Measurements from ENCODE around the gene KLK1.

DNA sequence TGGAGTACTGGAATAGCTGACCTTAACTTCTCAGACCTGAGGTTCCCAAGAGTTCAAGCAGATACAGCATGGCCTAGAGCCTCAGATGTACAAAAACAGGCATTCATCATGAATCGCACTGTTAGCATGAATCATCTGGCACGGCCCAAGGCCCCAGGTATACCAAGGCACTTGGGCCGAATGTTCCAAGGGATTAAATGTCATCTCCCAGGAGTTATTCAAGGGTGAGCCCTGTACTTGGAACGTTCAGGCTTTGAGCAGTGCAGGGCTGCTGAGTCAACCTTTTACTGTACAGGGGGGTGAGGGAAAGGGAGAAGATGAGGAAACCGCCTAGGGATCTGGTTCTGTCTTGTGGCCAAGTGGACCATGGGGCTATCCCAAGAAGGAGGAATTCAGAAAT is 37.4 kb upstream of the KLK1 start:
- TF ChIP-seq POLR2A (IDR thresholded peaks at IDR 0.05) (no peak), POLR2AphosphoS5 (IDR thresholded peaks at IDR 0.05) (no peak), EP300 (IDR thresholded peaks at IDR 0.05) (no peak)
- TF ChIP-seq, protein P1, sequence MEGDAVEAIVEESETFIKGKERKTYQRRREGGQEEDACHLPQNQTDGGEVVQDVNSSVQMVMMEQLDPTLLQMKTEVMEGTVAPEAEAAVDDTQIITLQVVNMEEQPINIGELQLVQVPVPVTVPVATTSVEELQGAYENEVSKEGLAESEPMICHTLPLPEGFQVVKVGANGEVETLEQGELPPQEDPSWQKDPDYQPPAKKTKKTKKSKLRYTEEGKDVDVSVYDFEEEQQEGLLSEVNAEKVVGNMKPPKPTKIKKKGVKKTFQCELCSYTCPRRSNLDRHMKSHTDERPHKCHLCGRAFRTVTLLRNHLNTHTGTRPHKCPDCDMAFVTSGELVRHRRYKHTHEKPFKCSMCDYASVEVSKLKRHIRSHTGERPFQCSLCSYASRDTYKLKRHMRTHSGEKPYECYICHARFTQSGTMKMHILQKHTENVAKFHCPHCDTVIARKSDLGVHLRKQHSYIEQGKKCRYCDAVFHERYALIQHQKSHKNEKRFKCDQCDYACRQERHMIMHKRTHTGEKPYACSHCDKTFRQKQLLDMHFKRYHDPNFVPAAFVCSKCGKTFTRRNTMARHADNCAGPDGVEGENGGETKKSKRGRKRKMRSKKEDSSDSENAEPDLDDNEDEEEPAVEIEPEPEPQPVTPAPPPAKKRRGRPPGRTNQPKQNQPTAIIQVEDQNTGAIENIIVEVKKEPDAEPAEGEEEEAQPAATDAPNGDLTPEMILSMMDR (IDR thresholded peaks at IDR 0.05), result no peak

All from stomach (tissue), 4 donors.